ENCODE results near the gene PVRIG. TPM values are rescaled to one million over a fixed set of nuclear protein-coding genes. Genes with fewer than 3 reads are reported as not detected.
"Not testable (repeated sequence)": the region's sequence is repeated elsewhere in the genome, so short reads cannot be mapped to it uniquely, and the experiment has no call there.

PVRIG gene
- total RNA-seq, 1 donor from 2014 or later = not detected

DNA sequence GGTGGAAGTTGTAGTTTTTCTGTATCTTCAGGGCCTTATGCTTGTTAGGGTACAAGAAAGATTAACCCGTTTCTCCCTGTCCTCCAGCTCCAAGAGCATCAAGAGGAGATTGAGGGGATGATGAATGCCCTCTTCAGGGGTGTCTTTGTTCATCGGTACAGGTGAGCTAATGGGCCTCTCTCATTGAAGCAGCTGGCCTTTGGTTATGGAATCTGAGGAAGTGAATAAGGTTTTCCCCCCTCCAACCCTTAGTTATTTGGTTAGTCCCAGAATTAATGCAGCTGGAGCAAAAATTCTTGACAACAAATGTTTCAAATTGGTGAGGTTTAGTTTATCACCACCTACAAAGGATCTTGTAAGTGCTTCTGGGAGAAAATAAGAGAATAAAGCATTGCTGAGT, 24.5 kb upstream of the PVRIG start:
- no peak for DNase-seq (ENCODE audit: low spot score in 2 of 2, unreplicated experiment in 2 of 2)
- Mint-ChIP-seq H3K27me3 (ENCODE audit: low read depth) (peaks cover 24% of the 10 kb centered on the region), H3K4me3 (no peak overlapping the region), H3K27ac (no peak overlapping the region), H3K9me3 (no peaks in the 10 kb centered on the region), H3K36me3 (no peaks in the 10 kb centered on the region), H3K4me1 (no peaks in the 10 kb centered on the region)
- TF ChIP-seq, protein P1, sequence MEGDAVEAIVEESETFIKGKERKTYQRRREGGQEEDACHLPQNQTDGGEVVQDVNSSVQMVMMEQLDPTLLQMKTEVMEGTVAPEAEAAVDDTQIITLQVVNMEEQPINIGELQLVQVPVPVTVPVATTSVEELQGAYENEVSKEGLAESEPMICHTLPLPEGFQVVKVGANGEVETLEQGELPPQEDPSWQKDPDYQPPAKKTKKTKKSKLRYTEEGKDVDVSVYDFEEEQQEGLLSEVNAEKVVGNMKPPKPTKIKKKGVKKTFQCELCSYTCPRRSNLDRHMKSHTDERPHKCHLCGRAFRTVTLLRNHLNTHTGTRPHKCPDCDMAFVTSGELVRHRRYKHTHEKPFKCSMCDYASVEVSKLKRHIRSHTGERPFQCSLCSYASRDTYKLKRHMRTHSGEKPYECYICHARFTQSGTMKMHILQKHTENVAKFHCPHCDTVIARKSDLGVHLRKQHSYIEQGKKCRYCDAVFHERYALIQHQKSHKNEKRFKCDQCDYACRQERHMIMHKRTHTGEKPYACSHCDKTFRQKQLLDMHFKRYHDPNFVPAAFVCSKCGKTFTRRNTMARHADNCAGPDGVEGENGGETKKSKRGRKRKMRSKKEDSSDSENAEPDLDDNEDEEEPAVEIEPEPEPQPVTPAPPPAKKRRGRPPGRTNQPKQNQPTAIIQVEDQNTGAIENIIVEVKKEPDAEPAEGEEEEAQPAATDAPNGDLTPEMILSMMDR (IDR thresholded peaks at IDR 0.05; ENCODE audit: unreplicated experiment) = no peak

DNA sequence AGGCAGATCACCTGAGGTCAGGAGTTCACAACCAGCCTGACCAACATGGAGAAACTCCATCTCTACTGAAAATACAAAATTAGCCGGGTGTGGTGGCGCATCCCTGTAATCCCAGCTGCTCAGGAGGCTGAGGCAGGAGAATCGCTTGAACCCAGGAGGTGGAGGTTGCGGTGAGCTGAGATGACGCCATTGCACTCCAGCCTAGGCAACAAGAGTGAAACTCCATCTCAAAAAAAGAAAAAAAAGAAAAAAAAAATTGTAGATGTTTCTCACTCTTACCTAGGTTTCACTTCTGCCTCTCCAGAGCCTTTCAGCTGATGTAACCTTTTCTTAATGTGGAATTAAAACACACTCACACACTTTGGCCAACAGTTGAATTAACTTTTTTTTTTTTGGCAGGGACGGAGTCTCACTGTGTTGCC, 23.8 kb upstream of the PVRIG start:
- not testable (repeated sequence) for H3K9me3 Mint-ChIP-seq; H3K36me3 Mint-ChIP-seq; H3K4me3 Mint-ChIP-seq; H3K4me1 Mint-ChIP-seq; H3K27ac Mint-ChIP-seq; DNase-seq (ENCODE audit: low spot score in 2 of 2, unreplicated experiment in 2 of 2)
- H3K27me3 Mint-ChIP-seq (ENCODE audit: low read depth) = peaks cover 31% of the 10 kb centered on the region

DNA sequence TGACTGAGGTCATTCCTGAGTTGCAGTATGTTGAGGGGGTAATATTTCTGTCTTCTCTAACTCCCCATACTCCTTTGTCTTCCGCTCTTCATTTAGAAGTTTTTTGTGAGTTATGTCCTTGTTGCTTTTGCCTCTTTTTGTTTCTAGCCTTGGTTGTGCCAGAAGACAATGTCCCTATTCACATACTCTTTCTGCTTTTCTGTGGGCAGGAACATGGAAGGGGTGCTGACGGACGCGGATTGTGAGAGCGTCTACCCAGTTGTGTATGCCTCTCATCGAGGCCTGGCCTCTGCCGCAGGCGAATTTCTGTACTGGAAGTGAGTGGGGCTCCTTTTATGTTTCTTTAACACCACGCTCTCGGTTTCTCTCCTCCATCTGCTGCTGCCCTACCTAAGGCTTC, 21.5 kb upstream of the PVRIG start:
- H3K4me3 Mint-ChIP-seq = no peak overlapping the region
- H3K4me1 Mint-ChIP-seq = no peaks in the 10 kb centered on the region
- no peaks in the 10 kb centered on the region for H3K36me3 Mint-ChIP-seq
- DNase-seq (ENCODE audit: low spot score in 2 of 2, unreplicated experiment in 2 of 2) = no peak
- no peak overlapping the region for H3K27ac Mint-ChIP-seq
- H3K9me3 Mint-ChIP-seq = no peaks in the 10 kb centered on the region
- TF ChIP-seq, protein P1 (IDR thresholded peaks at IDR 0.05; ENCODE audit: unreplicated experiment) = no peak
- peaks cover 47% of the 10 kb centered on the region for H3K27me3 Mint-ChIP-seq (ENCODE audit: low read depth)

DNA sequence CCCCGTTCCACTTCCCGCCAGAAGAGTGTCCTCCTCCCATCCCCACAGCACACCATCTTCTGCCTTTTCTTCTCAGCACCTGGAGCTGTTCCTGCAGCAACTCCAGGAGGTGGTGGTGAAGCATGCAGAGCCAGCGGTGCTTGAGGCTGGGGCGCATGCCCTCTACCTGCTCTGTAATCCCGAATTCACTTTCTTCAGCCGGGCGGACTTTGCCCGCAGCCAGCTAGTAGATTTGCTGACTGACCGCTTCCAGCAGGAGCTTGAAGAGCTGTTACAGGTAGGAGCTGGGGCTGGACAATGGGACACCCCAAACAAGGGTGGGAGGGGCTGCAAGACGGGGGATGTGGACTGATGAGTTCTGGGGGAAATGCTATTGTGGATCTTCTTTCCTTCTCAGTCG, 19.1 kb upstream of the PVRIG start:
- TF ChIP-seq, protein P1 (IDR thresholded peaks at IDR 0.05; ENCODE audit: unreplicated experiment) = no peak
- Mint-ChIP-seq H3K36me3 (no peaks in the 10 kb centered on the region), H3K27ac (no peak overlapping the region), H3K4me3 (no peak overlapping the region), H3K4me1 (no peaks in the 10 kb centered on the region), H3K27me3 (ENCODE audit: low read depth) (peaks cover 49% of the 10 kb centered on the region), H3K9me3 (no peaks in the 10 kb centered on the region)
- no peak for DNase-seq (ENCODE audit: low spot score in 2 of 2, unreplicated experiment in 2 of 2)

DNA sequence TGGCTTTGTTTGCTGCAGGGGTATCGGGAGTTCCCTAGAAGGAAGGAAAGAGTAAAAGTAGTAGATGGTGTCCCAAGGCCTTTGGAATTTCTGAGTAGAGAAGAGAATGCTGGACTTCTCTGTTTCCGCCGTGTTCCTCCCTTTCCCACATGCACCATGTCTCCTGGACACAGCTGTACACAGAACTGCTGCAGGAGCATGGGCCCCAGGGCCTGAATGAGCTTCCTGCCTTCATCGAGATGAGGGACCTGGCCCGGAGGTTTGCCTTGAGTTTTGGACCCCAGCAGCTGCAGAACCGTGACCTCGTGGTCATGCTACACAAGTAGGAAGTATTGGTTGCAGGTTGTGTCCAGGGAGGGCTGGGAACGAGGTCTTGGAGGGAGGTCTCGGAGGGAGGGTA, 15.3 kb upstream of the PVRIG start:
- H3K27me3 Mint-ChIP-seq (ENCODE audit: low read depth) = peaks cover 31% of the 10 kb centered on the region
- TF ChIP-seq, protein P1 (IDR thresholded peaks at IDR 0.05; ENCODE audit: unreplicated experiment) = no peak
- no peak for DNase-seq (ENCODE audit: low spot score in 2 of 2, unreplicated experiment in 2 of 2)
- no peaks in the 10 kb centered on the region for H3K9me3 Mint-ChIP-seq
- no peak overlapping the region for H3K4me3 Mint-ChIP-seq
- no peaks in the 10 kb centered on the region for H3K36me3 Mint-ChIP-seq
- no peak overlapping the region for H3K27ac Mint-ChIP-seq
- peaks cover 14% of the 10 kb centered on the region for H3K4me1 Mint-ChIP-seq

DNA sequence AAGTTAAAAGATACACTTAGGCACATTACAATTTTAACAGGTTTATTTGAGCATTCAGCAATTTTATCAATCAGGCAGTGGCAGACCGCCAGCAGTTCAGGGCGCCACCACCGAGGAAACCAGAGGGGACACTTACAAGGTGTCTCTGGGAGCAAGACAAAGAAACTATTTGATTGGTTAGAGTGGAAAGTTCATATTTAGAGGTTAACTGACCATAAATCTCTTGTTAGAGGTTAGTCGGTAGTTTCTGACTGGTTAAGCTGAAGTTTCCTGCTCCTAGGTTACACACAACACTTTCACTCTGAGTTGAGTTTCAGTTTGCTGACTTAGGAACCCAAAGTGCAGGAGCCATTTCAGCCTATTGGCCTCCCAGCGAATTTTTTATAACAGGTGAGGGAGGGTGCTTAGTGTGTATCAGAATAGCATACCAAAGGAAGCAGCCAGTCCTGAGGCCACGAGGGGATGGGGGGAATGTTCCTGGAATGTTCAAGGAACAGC, 10.8 kb upstream of the PVRIG start:
- peaks cover 23% of the 10 kb centered on the region for H3K4me1 Mint-ChIP-seq
- H3K4me3 Mint-ChIP-seq = no peak overlapping the region
- no peak for DNase-seq (ENCODE audit: low spot score in 2 of 2, unreplicated experiment in 2 of 2)
- no peak overlapping the region for H3K27ac Mint-ChIP-seq
- H3K9me3 Mint-ChIP-seq = no peaks in the 10 kb centered on the region
- TF ChIP-seq, protein P1 (IDR thresholded peaks at IDR 0.05; ENCODE audit: unreplicated experiment) = no peak
- H3K27me3 Mint-ChIP-seq (ENCODE audit: low read depth) = peaks cover 9% of the 10 kb centered on the region
- no peaks in the 10 kb centered on the region for H3K36me3 Mint-ChIP-seq

Data from mesothelial cell of epicardium (in vitro differentiated cells).